ENCODE data around the gene KRTAP11-1. TPM values are rescaled to one million over a fixed set of nuclear protein-coding genes. Genes with fewer than 3 reads are reported as not detected.

Gene KRTAP11-1
- total RNA-seq, 2 experiments from 2014 or later = not detected

Other genes starting within 250 kb of the KRTAP11-1 start
- not detected for gene KRTAP20-2, start 246.4 kb downstream of the KRTAP11-1 start, total RNA-seq
- not detected for gene KRTAP20-3, start 238.7 kb downstream of the KRTAP11-1 start, total RNA-seq
- not detected for gene KRTAP21-3, start 162.8 kb downstream of the KRTAP11-1 start, total RNA-seq
- gene KRTAP21-2, start 134.3 kb downstream of the KRTAP11-1 start, total RNA-seq = not detected
- gene KRTAP21-1, start 126.2 kb downstream of the KRTAP11-1 start, total RNA-seq = not detected
- not detected for gene KRTAP8-1, start 68.3 kb downstream of the KRTAP11-1 start, total RNA-seq
- gene KRTAP7-1, start 51.8 kb downstream of the KRTAP11-1 start, total RNA-seq = not detected
- gene KRTAP19-8, start 156.9 kb upstream of the KRTAP11-1 start, total RNA-seq = not detected